GM12801 (cell line): ENCODE results near the gene POLR2B.

Experiments
- TF ChIP-seq, protein P1 (sequence below): IDR thresholded peaks from one replicate; pipeline ENCODE4 v1.5.1; 2011; ENCODE audit warnings: control low read depth; ENCODE audit not compliant: insufficient read length; ENCODE audit errors: extremely low read depth

The POLR2B gene

DNA sequence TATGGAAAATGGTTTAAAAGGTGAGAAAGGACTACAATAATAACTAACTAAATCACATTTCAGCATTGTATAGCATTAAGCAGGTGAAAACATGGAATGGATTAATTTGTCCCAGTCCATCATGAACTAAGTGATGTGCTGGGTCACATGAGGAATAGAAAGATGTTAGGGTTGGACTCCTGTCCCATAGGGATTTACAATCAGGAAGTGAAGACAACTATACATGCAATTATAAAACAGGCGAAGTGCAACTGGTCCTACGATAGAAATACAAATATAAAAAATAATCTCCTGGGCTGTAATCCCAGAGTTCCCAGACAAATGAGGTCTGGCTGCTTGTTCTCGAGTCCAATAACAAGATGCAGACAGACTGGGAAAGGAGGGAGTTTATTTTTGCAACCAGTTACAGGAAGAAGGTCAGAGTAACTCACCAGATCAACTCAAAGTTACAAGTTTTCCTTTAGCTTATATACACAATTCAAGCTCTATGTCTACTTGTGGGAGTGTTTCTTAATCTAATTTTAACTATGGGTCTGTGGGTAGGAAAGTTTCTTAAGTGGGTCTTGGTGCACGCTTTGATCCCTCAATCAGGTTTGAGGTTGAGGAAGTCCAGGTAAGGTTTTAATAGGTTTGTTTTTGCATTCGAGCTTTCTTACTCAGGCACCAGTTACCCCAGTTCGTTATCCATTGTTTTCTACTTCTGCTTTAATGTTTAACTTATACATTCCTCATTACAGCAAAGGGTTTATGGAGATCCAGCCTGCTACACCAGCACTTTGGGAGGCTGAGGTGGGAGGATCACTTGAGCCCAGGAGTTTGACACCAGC lies 81.4 kb downstream of the POLR2B start:
- TF ChIP-seq, protein P1, sequence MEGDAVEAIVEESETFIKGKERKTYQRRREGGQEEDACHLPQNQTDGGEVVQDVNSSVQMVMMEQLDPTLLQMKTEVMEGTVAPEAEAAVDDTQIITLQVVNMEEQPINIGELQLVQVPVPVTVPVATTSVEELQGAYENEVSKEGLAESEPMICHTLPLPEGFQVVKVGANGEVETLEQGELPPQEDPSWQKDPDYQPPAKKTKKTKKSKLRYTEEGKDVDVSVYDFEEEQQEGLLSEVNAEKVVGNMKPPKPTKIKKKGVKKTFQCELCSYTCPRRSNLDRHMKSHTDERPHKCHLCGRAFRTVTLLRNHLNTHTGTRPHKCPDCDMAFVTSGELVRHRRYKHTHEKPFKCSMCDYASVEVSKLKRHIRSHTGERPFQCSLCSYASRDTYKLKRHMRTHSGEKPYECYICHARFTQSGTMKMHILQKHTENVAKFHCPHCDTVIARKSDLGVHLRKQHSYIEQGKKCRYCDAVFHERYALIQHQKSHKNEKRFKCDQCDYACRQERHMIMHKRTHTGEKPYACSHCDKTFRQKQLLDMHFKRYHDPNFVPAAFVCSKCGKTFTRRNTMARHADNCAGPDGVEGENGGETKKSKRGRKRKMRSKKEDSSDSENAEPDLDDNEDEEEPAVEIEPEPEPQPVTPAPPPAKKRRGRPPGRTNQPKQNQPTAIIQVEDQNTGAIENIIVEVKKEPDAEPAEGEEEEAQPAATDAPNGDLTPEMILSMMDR: no peak

DNA sequence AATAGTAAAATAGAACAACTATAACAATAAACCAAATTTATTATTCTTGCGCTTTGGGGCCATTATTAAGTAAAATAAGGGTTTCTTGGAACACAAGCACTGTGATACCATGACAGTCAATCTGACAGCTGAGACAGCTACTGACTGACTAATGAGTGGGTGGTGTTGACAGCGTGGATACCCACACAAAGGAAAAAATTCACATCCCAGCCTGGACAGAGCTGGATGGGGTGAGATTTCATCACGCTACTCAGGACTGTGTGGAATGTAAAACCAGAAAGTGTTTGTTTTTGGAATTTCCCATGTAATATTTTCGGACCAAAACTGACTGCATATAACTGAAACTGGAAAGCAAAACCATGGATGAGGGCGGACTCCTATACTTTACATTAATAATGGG lies 82.7 kb downstream of the POLR2B start:
- TF ChIP-seq, protein P1: no peak

DNA sequence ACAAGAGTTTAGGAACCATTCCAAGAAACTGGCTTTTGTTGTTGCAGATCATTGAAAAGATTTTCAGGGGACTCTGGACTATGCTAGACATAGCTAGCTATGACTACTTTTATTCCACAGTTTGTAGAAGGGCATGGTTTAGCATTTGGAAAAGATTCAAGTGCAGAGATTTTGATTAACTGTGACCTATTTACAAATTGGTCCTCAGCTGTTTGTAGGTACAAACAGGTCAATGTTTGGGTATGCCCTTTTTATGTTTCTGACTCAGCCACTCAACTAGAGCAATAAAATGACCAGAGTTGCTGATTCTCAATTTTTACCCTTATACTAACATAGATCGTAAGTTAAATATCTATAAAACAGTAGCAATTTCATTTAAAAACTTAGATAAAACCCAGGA lies 84.8 kb downstream of the POLR2B start:
- TF ChIP-seq, protein P1: no peak

DNA sequence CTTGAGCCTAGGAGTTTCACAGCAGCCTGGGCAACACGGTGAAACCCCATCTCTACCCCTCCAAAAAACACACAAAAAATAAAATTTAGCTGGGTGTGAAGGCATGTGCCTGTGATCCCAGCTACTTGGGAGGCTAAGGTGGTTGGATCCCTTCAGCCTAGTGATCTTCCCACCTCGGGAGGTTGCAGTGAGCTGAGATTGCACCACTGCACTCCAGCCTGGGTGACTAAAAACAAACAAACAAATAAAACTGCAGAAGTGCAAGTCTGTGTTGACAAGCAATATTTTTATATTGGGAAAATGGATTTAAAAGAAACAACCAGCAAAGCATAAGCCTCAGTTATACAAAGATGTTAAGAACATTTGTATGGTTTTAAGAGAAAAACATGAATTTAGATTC lies 85.4 kb downstream of the POLR2B start:
- TF ChIP-seq, protein P1: no peak

DNA sequence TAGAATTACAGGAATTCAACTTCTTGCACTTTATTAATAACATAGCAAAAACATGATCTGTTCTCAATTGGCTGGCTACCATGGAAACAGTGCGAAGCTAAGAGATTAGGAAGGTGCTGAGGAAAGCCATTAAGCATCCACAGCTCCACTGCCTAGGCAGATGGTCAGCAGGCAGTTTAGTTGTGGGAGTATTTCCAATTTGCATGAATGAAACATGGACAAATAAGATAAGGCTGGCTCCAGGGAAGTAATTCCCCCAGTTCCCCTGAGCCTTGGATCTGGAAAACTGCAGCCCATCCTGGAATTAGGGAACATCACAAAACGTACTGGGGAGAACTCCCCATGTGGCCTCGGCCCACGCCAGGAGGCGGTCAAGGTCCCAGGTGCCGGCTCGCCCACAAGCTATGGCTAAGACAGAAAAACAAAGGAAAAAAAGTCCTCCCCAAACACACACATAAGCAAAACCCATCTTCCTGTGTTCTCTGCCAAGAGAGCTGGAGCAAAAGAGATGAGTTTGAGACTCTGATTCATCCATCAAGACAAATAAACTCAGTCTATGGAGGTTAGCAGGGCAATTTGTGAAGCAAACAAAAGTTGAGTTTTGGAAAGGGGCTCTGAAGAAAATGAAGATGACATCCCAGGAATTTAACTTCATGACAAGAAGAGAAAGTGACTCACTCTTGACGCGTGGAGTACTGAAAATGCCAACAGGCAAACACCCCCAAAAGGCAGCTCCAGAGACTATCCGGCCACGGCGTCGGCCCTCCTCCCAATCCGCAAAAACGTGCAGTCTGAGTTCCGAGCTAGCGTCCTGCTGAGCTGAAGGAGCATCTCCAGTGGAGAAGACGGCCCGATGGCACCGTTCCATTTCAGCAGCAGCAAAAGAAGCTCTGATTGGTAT lies 86.4 kb downstream of the POLR2B start:
- TF ChIP-seq, protein P1: no peak

DNA sequence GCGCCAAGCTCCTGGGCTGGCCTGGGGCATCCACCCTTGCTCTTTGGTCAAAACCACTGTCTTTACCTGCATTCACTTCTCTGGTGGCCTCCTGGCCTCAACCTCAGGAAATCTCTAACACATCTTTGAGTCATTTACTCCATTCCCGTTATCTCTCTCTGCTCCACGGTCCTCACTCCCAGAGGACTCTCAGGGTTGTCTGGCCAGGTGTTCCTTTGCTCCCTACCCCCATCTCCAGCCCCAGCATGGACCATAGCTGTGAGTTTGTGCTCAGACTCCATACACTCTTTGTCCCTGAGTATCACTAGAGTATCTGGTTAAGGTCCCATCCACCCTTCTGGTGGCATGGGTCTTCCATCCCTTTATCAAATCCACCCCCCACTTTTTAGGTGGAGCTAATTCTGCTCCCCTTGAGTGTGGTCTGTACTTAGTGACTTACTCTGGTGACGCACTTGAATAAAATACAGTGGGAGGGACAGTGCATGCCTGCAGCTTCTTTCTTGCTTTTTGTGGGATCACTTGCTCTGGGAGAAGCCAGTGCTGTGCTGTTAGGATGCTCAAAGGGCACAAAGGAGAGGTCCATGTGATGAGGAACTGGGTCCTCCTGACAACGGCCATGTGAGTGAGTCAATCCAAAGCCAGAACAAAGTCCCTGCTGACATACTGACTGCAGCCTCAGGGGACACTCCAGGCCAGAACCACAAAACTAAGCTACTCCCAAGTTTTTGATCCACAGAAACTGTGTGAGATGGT lies 87.2 kb downstream of the POLR2B start:
- TF ChIP-seq, protein P1: no peak

DNA sequence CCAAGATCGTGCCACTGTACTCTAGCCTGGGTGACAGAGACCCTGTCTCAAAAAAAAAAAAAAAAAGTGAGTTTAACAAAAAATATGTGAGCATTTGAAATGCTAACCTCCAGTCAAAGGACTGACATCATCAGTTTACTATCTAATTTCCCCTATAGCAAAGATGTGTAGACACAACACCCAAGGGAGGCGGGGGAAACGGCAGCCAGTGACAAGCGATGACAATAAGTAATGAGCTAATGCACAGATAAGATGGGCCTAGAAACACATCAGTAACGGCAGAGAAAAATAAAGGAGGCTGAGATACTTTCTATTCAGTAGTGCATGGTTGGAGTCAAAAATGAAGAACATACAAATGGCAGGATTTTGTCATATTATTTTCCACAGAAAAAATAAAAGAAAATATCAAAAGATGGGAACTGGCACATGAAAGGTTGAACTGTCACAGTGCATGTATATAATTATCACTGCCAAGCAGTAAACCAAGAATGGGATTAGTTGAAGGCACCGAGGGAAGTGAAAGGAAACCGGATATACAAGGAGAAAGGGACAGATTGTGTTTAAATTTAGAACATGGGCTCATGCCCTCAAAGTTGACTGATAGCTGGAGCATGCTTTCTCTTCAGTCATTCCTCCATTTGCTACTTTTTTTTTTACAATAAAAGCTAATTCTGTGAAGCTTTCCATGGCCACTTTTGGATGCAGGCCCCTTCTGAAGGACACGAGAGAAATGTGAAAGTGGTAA lies 89.7 kb downstream of the POLR2B start:
- TF ChIP-seq, protein P1: no peak
